HG02852 (cell line): ENCODE results near the gene KSR1.
"Not testable (repeated sequence)": the region's sequence is repeated elsewhere in the genome, so short reads cannot be mapped to it uniquely, and the experiment has no call there.

Experiments
- ATAC-seq: cut with Tn5 transposase; IDR thresholded peaks from one replicate; pipeline ENCODE4 v1.9.1; 2021; ENCODE audit warnings: mild to moderate bottlenecking, moderate library complexity; ENCODE audit not compliant: unreplicated experiment

Gene KSR1

DNA sequence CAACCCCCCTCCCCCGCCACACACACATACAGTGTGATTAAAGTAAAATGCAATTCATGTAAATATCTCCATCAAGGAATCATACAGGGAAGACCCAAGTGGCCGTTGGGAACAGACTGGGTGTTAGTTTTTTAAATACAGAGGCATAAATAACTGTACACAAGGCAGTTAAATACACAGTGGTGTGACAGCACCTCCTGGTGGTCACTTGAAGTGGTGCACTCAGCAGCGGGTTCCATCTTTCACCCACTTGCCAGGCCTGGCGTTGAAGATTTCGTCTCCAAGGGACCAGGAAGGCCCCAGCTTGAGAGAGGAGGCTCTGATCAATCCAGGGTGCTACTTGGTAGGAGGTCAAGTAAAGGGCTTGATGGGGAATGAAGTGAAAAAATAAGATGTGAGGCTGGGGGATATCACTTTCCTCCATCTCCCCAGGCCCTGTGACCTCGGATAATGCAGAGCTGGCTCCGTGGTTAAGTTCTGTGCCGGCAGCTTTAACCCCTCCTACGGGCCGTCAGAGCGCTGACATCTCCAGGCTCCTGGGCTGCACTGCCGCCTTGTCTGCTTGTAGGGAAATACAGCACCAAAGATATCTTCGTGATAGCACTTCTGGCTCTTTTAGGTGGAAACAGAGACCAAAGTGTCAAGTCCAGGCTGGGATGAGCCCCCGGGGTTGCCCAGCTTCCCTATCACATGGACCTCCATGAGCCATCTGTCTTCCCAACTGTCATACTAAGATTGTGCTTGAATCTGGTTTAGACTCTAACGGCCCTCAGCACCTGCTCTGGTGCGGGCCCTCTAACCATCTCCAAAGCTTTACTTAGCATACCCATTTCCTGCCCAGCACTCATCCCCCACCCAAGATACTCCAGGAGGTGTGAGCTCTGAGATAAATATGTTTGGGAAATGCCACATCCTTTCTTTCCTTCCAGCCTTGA is 195.4 kb downstream of the KSR1 start:
- no peak for ATAC-seq

DNA sequence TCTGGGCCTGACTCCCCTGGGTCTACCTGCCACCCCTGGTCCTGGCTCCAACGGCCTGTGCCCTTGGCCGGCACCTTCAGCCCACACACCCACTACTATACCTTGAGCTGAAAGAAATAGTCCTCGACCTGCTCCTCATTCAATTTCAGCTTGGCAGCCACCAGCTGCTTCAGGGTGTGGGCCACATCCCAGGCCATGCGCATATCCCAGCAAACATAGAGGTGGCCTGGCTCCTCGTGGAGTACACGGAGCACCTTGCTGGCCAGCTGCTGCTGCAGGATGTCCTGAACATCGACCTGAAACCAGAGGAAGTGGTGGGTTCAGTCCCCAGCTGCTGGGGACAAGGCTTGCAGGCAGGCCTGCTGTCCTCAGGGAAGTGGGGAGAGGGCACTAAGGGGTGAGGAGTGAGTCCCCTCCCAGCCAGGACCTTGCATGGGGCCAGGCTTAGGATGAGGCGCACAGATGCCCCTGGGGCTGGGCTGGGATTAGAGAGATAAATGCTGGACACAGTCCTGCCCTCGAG is 197.3 kb downstream of the KSR1 start:
- ATAC-seq, result not testable (repeated sequence)

GRCh38 chr17:27654136-27654535 is 197.9 kb downstream of the KSR1 start:
- ATAC-seq, result peak; percentile 8

DNA sequence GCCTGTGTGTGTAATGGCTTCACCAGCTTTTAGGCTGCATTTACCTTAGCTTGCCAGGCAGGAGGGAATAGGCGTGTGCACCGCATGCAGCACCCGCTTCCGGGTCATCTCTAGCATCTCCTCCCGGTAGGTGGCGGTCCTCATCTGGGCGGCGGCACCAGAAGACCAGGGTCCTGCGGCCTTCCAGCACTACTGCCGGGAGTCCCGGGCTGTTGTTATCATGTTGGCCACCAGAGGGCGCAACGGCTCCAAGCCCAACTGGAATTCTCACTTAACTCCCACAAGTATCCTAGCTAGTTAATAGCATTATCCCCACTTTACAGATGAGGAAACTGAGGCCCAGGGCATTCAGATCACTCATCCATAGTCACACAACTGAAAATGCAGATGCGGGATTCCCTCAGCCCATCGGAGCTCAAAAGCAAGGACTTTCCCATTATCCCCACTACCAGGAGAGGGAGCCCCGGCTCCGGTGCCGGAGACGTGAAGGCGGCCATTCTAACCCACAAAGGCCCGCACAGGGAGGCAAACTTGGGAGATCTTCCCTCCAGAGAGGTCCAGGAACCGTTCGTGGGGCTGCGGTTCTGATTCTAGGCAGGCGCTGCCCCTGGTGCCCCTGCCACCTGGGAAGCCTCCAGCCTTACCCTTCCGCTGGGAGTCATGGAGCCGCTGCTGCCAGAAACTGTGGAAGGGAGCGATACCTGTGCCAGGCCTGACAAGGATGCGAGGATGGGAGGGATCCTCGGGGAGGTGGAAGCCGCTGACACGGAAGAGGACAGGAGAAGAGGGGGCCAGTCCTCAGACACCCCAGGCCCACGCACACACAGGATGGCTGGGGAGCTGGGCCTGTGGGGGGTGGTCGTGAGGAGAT is 198.6 kb downstream of the KSR1 start:
- peak; percentile 73 for ATAC-seq

DNA sequence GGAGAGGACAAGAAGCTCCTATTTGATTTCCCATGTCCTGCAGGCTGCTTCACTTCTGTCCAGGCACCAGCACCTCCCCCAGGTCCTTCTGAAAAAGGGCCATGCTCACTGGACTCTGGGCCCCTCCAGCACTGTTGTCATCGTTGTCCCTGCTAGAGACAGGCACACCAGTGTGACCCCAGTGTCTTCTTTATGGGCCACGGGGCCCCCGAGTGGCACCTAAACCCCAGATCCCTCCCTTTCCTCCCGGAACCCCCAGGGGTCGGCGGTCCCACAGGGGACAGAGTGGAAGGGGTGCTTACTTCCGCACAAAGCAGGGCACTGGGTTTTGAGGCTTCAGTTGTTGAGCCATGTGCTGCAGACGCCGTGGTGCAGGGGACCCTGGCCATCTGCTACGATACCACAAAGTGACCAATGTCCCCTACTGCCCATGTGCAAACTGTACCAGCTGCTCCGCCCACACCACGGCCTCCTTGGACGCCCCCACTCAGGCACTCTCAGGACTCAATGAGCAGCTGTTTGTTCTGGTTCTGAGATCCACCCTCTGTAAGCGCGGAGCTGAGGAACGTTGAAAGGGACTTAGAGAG is 199.4 kb downstream of the KSR1 start:
- not testable (repeated sequence) for ATAC-seq

GRCh38 chr17:27656620-27657019 is 200.4 kb downstream of the KSR1 start:
- ATAC-seq, result not testable (repeated sequence)

DNA sequence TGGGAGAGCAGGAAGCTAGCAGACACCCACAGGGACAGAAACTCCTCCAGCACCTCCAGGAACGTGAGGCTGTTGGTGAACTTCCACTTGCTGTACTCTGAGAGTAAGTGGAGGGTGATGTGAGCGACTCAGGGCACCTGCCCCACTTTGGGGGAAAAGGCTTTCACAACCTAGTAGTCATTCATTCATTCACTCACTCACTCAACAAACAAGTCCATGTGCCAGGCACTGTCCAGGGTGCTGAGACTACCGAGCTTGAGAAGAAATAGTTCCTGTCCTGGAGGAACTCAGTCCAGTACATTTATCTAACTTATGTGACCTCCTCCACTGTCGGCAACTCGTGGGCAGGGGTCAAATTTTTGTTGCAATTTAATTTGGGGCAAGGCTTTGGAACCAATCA is 201.4 kb downstream of the KSR1 start:
- ATAC-seq, result no peak

- no peak for ATAC-seq
Measured at GRCh38 chr17:27659683-27660082, 203.4 kb downstream of the KSR1 start.

DNA sequence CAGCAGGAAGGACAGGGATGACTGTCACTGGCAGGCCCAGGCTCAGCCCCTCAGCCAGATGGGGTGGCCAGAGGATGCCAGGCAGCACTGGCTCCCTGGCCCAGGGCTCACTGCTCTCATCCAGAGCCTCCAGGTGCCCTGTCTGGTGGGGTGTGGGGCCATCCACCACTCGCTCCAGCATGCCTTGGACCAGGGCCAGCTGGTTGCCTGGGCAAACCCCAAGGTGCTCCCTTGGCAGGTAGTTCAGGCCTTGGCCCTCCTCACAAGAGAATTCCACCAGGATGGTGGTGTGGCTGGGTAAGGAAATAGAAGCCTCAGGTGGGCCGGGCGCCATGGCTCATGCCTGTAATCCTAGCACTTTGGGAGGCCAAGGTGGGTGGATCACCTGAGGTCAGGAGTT is 204.2 kb downstream of the KSR1 start:
- ATAC-seq, result no peak

GRCh38 chr17:27663936-27664605 is 207.8 kb downstream of the KSR1 start:
- no peak for ATAC-seq

DNA sequence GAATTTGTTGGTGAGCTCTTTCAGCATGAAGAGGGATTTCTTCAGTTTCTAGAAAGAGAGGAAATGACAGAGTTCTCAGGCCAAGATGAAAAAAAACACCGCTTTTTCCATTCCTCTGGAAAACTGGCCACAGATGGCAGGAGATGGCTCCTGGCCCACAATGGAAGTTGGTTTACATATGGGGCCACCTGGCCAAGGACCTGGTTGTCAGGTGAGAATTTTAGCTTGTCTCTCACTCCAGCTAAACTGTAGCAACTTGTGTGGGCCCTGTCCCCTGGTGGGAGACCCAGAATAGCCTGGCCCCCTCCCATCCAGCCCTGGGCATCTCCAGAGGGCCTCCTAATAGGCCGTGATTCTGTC is 208.3 kb downstream of the KSR1 start:
- ATAC-seq, result no peak

DNA sequence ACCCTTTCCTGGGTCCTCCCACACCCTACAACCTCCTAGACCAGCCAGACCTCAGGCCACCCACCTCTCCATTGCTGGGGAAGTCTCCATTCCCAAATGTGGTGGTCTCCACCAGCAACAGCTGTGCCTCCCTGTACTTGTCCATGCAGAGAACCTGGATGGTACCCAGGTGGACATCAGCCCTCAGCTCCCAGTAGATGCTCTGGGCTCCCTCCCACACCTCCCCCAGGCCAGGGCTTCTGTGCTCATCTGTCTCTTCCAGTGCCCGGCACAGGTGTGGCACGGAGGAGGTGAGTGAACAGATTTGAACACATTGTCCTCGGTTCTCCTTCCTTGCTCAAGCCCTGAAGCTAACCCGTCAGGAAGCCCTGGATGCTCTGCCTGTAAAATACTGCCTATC is 209.3 kb downstream of the KSR1 start:
- no peak for ATAC-seq

GRCh38 chr17:27666270-27666669 is 210.0 kb downstream of the KSR1 start:
- not testable (repeated sequence) for ATAC-seq

- ATAC-seq, result no peak
Measured at GRCh38 chr17:27666831-27667560, 210.7 kb downstream of the KSR1 start.

DNA sequence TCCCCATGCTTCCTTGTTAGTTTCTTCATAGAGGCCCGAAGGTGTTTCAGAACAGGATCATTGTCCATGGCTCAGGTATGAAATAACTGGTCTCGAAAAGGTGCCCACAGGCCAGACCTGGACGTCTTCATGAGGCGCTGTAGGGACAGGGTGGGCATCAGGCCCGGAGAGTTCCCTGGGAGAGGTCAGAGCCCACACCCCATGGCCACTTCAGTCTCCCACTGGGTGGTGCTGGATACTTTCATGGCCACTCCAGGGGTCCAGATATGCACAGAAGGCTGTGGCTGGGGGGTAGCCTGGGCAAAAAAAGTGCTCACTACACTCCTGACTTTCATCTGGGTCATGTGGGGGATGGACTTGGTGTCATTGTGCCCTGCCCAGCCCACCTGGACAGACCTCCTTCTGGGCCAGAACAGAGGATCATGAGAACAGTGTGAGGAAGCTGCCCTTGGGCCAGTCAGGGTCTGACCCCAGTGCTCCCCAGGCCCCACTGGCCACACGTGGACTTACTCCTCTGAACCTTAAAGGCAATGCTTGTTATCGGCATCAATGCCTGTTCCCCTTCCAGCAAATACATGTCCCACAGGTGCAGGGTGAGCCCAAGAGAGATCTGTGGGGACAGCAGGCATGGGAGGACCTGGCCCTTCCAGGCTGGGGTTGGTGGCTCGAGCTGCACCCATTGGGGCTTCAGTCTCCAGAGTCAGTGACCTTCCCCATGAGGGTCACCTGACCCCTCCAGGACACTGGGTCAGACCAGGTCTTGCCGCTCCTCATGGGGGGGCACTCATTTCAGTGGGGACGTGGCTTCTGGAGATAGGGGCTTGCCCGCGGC is 211.6 kb downstream of the KSR1 start:
- ATAC-seq, result no peak

DNA sequence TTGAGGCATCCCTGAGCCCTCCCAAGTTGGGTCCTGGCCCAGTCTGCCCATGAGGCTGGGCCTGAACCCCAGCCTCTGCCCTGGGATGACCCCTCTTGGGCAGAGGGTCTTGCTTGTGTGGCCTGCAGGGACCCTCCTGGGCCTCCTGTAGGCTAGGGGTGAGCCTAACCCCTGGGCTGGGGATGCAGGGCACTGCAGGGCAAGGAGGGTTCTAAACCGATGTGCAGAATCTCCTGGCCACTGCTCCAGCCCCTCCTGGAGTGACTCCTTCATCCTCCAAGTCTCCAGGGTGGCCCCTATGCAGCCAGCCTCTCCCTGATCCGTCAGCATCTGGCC is 212.2 kb downstream of the KSR1 start:
- ATAC-seq, result no peak

- ATAC-seq, result no peak
Measured at GRCh38 chr17:27669136-27669535, 212.9 kb downstream of the KSR1 start.

DNA sequence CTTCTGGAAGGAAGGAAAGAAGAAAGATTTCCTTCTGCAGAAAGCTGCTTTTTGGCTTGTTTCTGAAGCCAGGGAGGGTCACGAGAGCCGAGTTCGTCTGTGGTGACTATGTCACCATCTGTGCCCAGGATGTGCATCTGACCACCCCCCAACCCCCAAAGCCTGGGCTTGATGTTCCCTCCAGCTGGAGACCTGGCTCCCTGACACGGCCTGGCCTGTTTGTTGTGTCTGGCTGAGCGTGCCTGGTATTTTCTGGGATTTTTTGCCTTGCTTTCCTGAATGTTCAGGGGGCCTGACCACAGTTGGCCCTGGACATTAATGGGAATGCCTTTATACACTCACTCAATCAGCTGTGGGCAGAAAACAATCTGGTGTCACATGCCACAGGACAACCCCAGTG is 213.6 kb downstream of the KSR1 start:
- no peak for ATAC-seq
